Retinal pigment epithelial cell (primary cell): ENCODE data around the gene SLC4A3.
"Not testable (repeated sequence)": the region's sequence is repeated elsewhere in the genome, so short reads cannot be mapped to it uniquely, and the experiment has no call there.

ENCODE experiments used
- DNase-seq: peaks from one replicate; pipeline ENCODE4 v3.0.0-alpha.2; 2010; ENCODE audit warnings: low read depth
- H3K4me3 ChIP-seq: 2 replicates; pipeline ENCODE4 v1.5.1; 2011; ENCODE audit warnings: mild to moderate bottlenecking, low read length, control low read depth, moderate library complexity
- CTCF ChIP-seq: conservative IDR thresholded peaks from 2 replicates; pipeline ENCODE4 v1.5.1; 2011; ENCODE audit warnings: low read depth, low read length, control low read depth, inconsistent platforms

Gene SLC4A3

GRCh38 chr2:219648963-219649362 is 21.5 kb downstream of the SLC4A3 start:
- no peak overlapping the region for H3K4me3 ChIP-seq
- DNase-seq: no peak
- TF ChIP-seq CTCF: no peak

- H3K4me3 ChIP-seq: no peak overlapping the region
- no peak for TF ChIP-seq CTCF
- no peak for DNase-seq
These were observed 23.2 kb downstream of the SLC4A3 start for GRCh38 chr2:219650426-219651248.

- DNase-seq, H3K4me3 ChIP-seq: not testable (repeated sequence)
These were observed 24.2 kb downstream of the SLC4A3 start for GRCh38 chr2:219651656-219652055.

- no peak for DNase-seq
- TF ChIP-seq CTCF: no peak
- no peak overlapping the region for H3K4me3 ChIP-seq
These were observed 29.1 kb downstream of the SLC4A3 start for GRCh38 chr2:219656526-219656925.

- no peak overlapping the region for H3K4me3 ChIP-seq
- no peak for TF ChIP-seq CTCF
- no peak for DNase-seq
These were observed 30.9 kb downstream of the SLC4A3 start for GRCh38 chr2:219658196-219658846.

- H3K4me3 ChIP-seq: no peak overlapping the region
- DNase-seq: no peak
- no peak for TF ChIP-seq CTCF
These were observed 31.4 kb downstream of the SLC4A3 start for GRCh38 chr2:219658874-219659273.

- TF ChIP-seq CTCF: no peak
- H3K4me3 ChIP-seq: no peak overlapping the region
- DNase-seq: no peak
These were observed 33.9 kb downstream of the SLC4A3 start for GRCh38 chr2:219661197-219661954.
